K562 (cell line): Measurements from ENCODE around the gene NUP160. TPM values are rescaled to one million over a fixed set of nuclear protein-coding genes. Genes with fewer than 3 reads are reported as not detected.

Experiments
- CBX2 ChIP-seq: fragments of 200-600 bp; sonication (generic); IDR thresholded peaks from one replicate; pipeline ENCODE4 v1.6.1; 2012; ENCODE audit warnings: mild to moderate bottlenecking, low read length, inconsistent platforms; ENCODE audit not compliant: insufficient read depth, poor library complexity, severe bottlenecking
- CREB1 ChIP-seq, 2 experiments: sonication (generic) in 1 of 2; formaldehyde crosslinking in 1 of 2; IDR thresholded peaks; 2 replicates each; pipeline versions ENCODE4 v1.6.1 to v1.8.0; 2012 to 2022; ENCODE audit warnings: inconsistent platforms in 1 of 2, mild to moderate bottlenecking in 1 of 2, missing genetic modification reagents in 1 of 2, moderate library complexity in 1 of 2
- CREM ChIP-seq: IDR thresholded peaks from 2 replicates; pipeline ENCODE4 v1.6.1; 2014; ENCODE audit warnings: antibody characterized with exemption, low read depth
- EP300 ChIP-seq: IDR thresholded peaks from 2 replicates; pipeline ENCODE4 v1.6.1; 2012; ENCODE audit warnings: low read length, improper control_type of control experiment
- ILK ChIP-seq: fragments of 450-650 bp; IDR thresholded peaks from 2 replicates; pipeline ENCODE4 v1.6.1; 2016; ENCODE audit warnings: missing genetic modification characterization, low read depth, mild to moderate bottlenecking, missing compliant biosample characterization, moderate library complexity, borderline replicate concordance
- KAT7 ChIP-seq: sonication (generic); formaldehyde crosslinking; IDR thresholded peaks from 2 replicates; pipeline ENCODE4 v1.8.0; 2022; ENCODE audit warnings: missing genetic modification reagents, mild to moderate bottlenecking, borderline replicate concordance
- KDM4B ChIP-seq, 2 experiments: fragments of 450-650 bp in 1 of 2; sonication (generic) in 1 of 2; IDR thresholded peaks; 2 replicates each; pipeline ENCODE4 v1.6.1; 2016 to 2017; ENCODE audit warnings: borderline replicate concordance in 2 of 2, antibody characterized with exemption in 1 of 2, low read depth in 1 of 2, mild to moderate bottlenecking in 1 of 2
- KDM5B ChIP-seq: fragments of 200-600 bp; sonication (generic); IDR thresholded peaks from 2 replicates; pipeline ENCODE4 v1.6.1; 2012; ENCODE audit warnings: low read depth, mild to moderate bottlenecking, moderate library complexity, low read length, control low read depth, inconsistent platforms; ENCODE audit not compliant: insufficient replicate concordance
- MEIS2 ChIP-seq: fragments of 450-650 bp; IDR thresholded peaks from 2 replicates; pipeline ENCODE4 v1.6.1; 2014; ENCODE audit warnings: mild to moderate bottlenecking; ENCODE audit not compliant: partially characterized antibody
- NEUROD1 ChIP-seq: fragments of 150-350 bp; IDR thresholded peaks from 2 replicates; pipeline ENCODE4 v1.6.1; 2014; ENCODE audit warnings: borderline replicate concordance, low read length, low read depth; ENCODE audit not compliant: partially characterized antibody
- NR2F6 ChIP-seq: fragments of 450-650 bp; formaldehyde crosslinking; IDR thresholded peaks from 2 replicates; pipeline ENCODE4 v1.4.0; 2020; ENCODE audit warnings: mild to moderate bottlenecking
- SMAD3 ChIP-seq: fragments of 450-650 bp; formaldehyde crosslinking; conservative IDR thresholded peaks from 2 replicates; pipeline ENCODE4 v1.4.0; 2020; ENCODE audit warnings: mild to moderate bottlenecking
- SRF ChIP-seq, 2 experiments: fragments of 250-450, 450-650 bp in 1 of 2; sonication (Bioruptor Pico) in 1 of 2; sonication (generic) in 1 of 2; formaldehyde crosslinking; IDR thresholded peaks; 2 replicates each; pipeline versions ENCODE4 v1.5.0 to v1.5.1; 2020 to 2022; ENCODE audit warnings: mild to moderate bottlenecking in 1 of 2, missing genetic modification reagents in 1 of 2
- U2AF1 ChIP-seq: fragments of 200-400 bp; formaldehyde crosslinking; optimal IDR thresholded peaks from 2 replicates; pipeline ENCODE3; 2017; ENCODE audit warnings: mild to moderate bottlenecking, low read depth, low read length, moderate library complexity
- ZFP1 ChIP-seq: fragments of 450-650 bp; formaldehyde crosslinking; IDR thresholded peaks from 2 replicates; pipeline ENCODE4 v1.4.0; 2020; ENCODE audit warnings: mild to moderate bottlenecking, mixed read lengths
- ZNF830 ChIP-seq: fragments of 250-450 bp; sonication (Bioruptor Pico); IDR thresholded peaks from 2 replicates; pipeline ENCODE4 v1.5.0; 2021; ENCODE audit warnings: mild to moderate bottlenecking
- polyA plus RNA-seq, 8 experiments: library from polyadenylated mRNA; depleted of rRNA in 4 of 8; stranded (reverse) in 5 of 8; unstranded in 3 of 8; fragments of >200 nt; fragmentation: Nextera tagmentation in 2 of 8; fragmentation: Illumina TruSeq in 1 of 8; extraction: Ambion mirVana in 2 of 8; extraction: Trizol in 1 of 8; gene quantifications; 2 replicates each; pipeline versions ENCODE4 v1.2.1 to v1.2.3, GENCODE V29; 2011 to 2014; ENCODE audit warnings: inconsistent platforms in 1 of 8, missing spikeins in 1 of 8
- total RNA-seq, 7 experiments: library from RNA; depleted of rRNA in 6 of 7; stranded (reverse); fragments of >200 nt in 6 of 7; fragmentation: Illumina TruSeq in 2 of 7; extraction: Trizol in 2 of 7; gene quantifications; 2 replicates each; pipeline versions ENCODE4 v1.2.1 to v1.2.3, GENCODE V29; 2011 to 2021; ENCODE audit warnings: low replicate concordance in 1 of 7
- TF ChIP-seq, protein P1 (sequence below): fragments of 450-650 bp; formaldehyde crosslinking; conservative IDR thresholded peaks from 2 replicates; pipeline ENCODE4 v1.4.0; 2022; ENCODE audit warnings: mild to moderate bottlenecking, missing genetic modification characterization
- TF ChIP-seq, protein P2 (sequence below): fragments of 200-400 bp; formaldehyde crosslinking; IDR thresholded peaks from 2 replicates; pipeline ENCODE4 v1.6.1; 2017; ENCODE audit warnings: mild to moderate bottlenecking, low read depth, low read length, moderate library complexity
- TF ChIP-seq, protein P3 (sequence below): sonication (generic); formaldehyde crosslinking; IDR thresholded peaks from 2 replicates; pipeline ENCODE4 v1.8.1; 2023; ENCODE audit warnings: mild to moderate bottlenecking, missing genetic modification reagents, moderate library complexity
- TF ChIP-seq, protein P4 (sequence below): sonication (generic); formaldehyde crosslinking; IDR thresholded peaks from 2 replicates; pipeline ENCODE4 v1.8.0; 2023; ENCODE audit warnings: mild to moderate bottlenecking, missing genetic modification reagents

The NUP160 gene
- total and polyA plus RNA-seq, 9 of the 15 experiments (the other 6 are each of a cell fraction or from before 2014, with no cell fraction given): 41.5 to 112 (median 65.0) TPM

DNA sequence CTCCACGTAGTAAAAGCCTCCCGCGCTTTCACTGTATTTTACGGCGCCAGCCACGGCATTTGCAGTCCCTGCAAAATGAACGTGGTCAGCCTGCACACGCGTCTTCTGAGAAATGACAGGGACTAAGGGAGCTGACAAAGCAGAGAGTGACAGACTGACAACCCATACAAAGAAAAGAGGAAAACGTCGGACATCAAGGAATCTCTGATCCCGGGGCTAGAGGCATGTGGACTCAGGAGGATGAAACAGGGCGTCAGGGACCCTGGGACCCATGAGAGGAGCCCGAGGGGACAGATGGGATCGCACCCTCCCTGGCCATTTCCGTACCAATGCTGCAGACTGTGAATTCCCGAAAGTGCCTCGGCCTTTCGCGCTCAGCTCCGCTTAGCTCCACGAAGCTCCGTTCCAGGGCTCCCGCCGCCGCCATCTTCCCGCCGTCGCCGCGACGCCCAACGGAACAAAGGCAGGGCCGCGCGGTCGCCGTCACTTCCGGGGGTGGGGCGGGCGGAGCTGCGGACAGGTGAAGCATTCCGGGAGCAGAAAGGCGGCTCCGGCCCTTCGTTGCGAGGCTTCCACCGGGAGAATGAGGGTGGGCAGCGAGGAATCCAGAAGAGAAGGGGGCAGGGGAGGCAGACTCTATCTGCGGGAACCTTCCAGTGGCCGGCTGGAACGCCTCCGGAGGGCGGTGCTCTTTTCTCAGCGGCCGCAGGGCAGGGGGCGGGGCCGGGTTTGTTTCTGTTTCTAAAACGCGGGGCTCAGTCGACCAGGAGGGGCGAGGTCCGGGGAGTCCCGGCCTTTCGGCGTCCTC lies at the start of gene NUP160 (continued):
- TF ChIP-seq MEIS2: no peak
- no peak for TF ChIP-seq NEUROD1
- peak; percentile 87 for TF ChIP-seq CREB1 (IDR thresholded peaks at IDR 0.05)
- peak; percentile 92 for TF ChIP-seq CREB1 (CRISPR knock-in tag; IDR thresholded peaks at IDR 0.05)
- peak in 1 of 2 experiments; percentile 77; a peak in 1 of 4 replicates for TF ChIP-seq KDM4B (IDR thresholded peaks at IDR 0.05; ENCODE audit: borderline replicate concordance in 2 of 2, low read depth in 1 of 2)
- peak; percentile 97 for TF ChIP-seq KDM5B
- TF ChIP-seq, protein P1, sequence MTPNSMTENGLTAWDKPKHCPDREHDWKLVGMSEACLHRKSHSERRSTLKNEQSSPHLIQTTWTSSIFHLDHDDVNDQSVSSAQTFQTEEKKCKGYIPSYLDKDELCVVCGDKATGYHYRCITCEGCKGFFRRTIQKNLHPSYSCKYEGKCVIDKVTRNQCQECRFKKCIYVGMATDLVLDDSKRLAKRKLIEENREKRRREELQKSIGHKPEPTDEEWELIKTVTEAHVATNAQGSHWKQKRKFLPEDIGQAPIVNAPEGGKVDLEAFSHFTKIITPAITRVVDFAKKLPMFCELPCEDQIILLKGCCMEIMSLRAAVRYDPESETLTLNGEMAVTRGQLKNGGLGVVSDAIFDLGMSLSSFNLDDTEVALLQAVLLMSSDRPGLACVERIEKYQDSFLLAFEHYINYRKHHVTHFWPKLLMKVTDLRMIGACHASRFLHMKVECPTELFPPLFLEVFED (CRISPR knock-in tag): no peak
- TF ChIP-seq CBX2: no peak
- TF ChIP-seq CREM: peak; percentile 96
- no peak for TF ChIP-seq U2AF1
- TF ChIP-seq, protein P2, sequence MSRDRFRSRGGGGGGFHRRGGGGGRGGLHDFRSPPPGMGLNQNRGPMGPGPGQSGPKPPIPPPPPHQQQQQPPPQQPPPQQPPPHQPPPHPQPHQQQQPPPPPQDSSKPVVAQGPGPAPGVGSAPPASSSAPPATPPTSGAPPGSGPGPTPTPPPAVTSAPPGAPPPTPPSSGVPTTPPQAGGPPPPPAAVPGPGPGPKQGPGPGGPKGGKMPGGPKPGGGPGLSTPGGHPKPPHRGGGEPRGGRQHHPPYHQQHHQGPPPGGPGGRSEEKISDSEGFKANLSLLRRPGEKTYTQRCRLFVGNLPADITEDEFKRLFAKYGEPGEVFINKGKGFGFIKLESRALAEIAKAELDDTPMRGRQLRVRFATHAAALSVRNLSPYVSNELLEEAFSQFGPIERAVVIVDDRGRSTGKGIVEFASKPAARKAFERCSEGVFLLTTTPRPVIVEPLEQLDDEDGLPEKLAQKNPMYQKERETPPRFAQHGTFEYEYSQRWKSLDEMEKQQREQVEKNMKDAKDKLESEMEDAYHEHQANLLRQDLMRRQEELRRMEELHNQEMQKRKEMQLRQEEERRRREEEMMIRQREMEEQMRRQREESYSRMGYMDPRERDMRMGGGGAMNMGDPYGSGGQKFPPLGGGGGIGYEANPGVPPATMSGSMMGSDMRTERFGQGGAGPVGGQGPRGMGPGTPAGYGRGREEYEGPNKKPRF: no peak
- no peak for TF ChIP-seq EP300
- TF ChIP-seq ZNF830 (CRISPR knock-in tag): no peak
- TF ChIP-seq SMAD3 (CRISPR knock-in tag): no peak
- no peak for TF ChIP-seq ZFP1 (CRISPR knock-in tag)
- TF ChIP-seq, protein P3, sequence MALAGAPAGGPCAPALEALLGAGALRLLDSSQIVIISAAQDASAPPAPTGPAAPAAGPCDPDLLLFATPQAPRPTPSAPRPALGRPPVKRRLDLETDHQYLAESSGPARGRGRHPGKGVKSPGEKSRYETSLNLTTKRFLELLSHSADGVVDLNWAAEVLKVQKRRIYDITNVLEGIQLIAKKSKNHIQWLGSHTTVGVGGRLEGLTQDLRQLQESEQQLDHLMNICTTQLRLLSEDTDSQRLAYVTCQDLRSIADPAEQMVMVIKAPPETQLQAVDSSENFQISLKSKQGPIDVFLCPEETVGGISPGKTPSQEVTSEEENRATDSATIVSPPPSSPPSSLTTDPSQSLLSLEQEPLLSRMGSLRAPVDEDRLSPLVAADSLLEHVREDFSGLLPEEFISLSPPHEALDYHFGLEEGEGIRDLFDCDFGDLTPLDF (CRISPR knock-in tag): peak; percentile 26; the same call in 1 of the 2 replicates
- peak; percentile 80 for TF ChIP-seq KAT7 (CRISPR knock-in tag)
- TF ChIP-seq NR2F6 (CRISPR knock-in tag): no peak
- 0 out of 4 replicates have a peak, but pooled peaks of 1 of the 2 experiments have one; percentile 10 for TF ChIP-seq SRF (CRISPR knock-in tag; IDR thresholded peaks at IDR 0.05)
- TF ChIP-seq, protein P4, sequence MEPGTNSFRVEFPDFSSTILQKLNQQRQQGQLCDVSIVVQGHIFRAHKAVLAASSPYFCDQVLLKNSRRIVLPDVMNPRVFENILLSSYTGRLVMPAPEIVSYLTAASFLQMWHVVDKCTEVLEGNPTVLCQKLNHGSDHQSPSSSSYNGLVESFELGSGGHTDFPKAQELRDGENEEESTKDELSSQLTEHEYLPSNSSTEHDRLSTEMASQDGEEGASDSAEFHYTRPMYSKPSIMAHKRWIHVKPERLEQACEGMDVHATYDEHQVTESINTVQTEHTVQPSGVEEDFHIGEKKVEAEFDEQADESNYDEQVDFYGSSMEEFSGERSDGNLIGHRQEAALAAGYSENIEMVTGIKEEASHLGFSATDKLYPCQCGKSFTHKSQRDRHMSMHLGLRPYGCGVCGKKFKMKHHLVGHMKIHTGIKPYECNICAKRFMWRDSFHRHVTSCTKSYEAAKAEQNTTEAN (CRISPR knock-in tag): no peak
- no peak for TF ChIP-seq ILK (tag)
